NB4 (cell line): Measurements from ENCODE around the gene PPARA.

Experiments
- MAX ChIP-seq: IDR thresholded peaks from 2 replicates; pipeline ENCODE4 v1.6.1; 2011; ENCODE audit warnings: low read depth, low read length
- MYC ChIP-seq: IDR thresholded peaks from 2 replicates; pipeline ENCODE4 v1.6.1; 2011; ENCODE audit warnings: low read depth, low read length
- POLR2A ChIP-seq: IDR thresholded peaks from 2 replicates; pipeline ENCODE4 v1.6.1; 2011; ENCODE audit warnings: mild to moderate bottlenecking; ENCODE audit not compliant: insufficient read length; ENCODE audit errors: extremely low read depth
- TF ChIP-seq, protein P1 (sequence below): IDR thresholded peaks from one replicate; pipeline ENCODE4 v1.5.1; 2012; ENCODE audit warnings: low read depth, low read length

DNA sequence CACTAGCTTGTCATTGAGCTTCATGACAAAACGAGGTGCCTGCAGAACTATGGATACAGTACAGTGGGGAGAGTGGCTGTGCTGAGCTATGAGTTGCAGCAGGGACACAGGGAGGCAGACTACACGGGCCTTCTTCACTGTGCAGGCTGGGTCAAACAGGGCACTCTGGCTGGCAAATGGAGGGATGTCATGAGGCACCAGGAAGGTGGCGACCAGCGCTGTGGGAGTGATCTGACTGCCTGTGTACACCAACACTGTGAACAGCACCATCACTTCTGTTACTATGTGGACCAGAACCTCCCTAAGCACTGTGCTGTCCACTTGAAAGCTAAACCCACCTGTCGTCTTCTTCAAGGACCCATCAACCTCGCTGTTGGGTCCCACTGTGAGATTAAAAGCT is 109.7 kb downstream of the PPARA start:
- TF ChIP-seq, protein P1, sequence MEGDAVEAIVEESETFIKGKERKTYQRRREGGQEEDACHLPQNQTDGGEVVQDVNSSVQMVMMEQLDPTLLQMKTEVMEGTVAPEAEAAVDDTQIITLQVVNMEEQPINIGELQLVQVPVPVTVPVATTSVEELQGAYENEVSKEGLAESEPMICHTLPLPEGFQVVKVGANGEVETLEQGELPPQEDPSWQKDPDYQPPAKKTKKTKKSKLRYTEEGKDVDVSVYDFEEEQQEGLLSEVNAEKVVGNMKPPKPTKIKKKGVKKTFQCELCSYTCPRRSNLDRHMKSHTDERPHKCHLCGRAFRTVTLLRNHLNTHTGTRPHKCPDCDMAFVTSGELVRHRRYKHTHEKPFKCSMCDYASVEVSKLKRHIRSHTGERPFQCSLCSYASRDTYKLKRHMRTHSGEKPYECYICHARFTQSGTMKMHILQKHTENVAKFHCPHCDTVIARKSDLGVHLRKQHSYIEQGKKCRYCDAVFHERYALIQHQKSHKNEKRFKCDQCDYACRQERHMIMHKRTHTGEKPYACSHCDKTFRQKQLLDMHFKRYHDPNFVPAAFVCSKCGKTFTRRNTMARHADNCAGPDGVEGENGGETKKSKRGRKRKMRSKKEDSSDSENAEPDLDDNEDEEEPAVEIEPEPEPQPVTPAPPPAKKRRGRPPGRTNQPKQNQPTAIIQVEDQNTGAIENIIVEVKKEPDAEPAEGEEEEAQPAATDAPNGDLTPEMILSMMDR, result no peak
- no peak for TF ChIP-seq POLR2A
- TF ChIP-seq MYC, result no peak
- TF ChIP-seq MAX, result no peak
